ENCODE data around the gene PDIA4.

- TF ChIP-seq SUZ12 (IDR thresholded peaks at IDR 0.05; ENCODE audit: extremely low read depth, insufficient read depth, insufficient read length): no peak
- no peak for TF ChIP-seq ZNF274 (IDR thresholded peaks at IDR 0.05; ENCODE audit: low read depth, low read length)
These were observed 5.4 kb downstream of the PDIA4 start for GRCh38 chr7:149022756-149023360.

All from NT2/D1 (cell line).